ENCODE results near the gene CFAP299.
A peak's percentile ranks its signal among the peaks of the same experiment; 100 is the strongest.
"Not testable (repeated sequence)": the region's sequence is repeated elsewhere in the genome, so short reads cannot be mapped to it uniquely, and the experiment has no call there.

The CFAP299 gene

GRCh38 chr4:80335554-80336358 is at the start of gene CFAP299:
CFAP299 (plus strand) TSS chr4:80335730.
- DNase-seq: peak; percentile 76

- no peak for DNase-seq
These were observed 49.1 kb upstream of the CFAP299 start for GRCh38 chr4:80286451-80286850.

GRCh38 chr4:80290665-80291064 is 44.9 kb upstream of the CFAP299 start:
- not testable (repeated sequence) for DNase-seq

GRCh38 chr4:80294206-80294605 is 41.3 kb upstream of the CFAP299 start:
- no peak for DNase-seq

GRCh38 chr4:80295336-80295735 is 40.2 kb upstream of the CFAP299 start:
- DNase-seq: no peak

- DNase-seq: no peak
These were observed 39.7 kb upstream of the CFAP299 start for GRCh38 chr4:80295826-80296225.

- DNase-seq: no peak
These were observed 33.6 kb upstream of the CFAP299 start for GRCh38 chr4:80301884-80302283.

GRCh38 chr4:80302616-80303223 is 32.8 kb upstream of the CFAP299 start:
- DNase-seq: no peak

GRCh38 chr4:80305466-80305865 is 30.1 kb upstream of the CFAP299 start:
- DNase-seq: no peak

GRCh38 chr4:80306260-80306659 is 29.3 kb upstream of the CFAP299 start:
- DNase-seq: no peak

- no peak for DNase-seq
These were observed 28.3 kb upstream of the CFAP299 start for GRCh38 chr4:80307183-80307735.

- DNase-seq: no peak
These were observed 27.6 kb upstream of the CFAP299 start for GRCh38 chr4:80307774-80308465.

- DNase-seq: no peak
These were observed 27.1 kb upstream of the CFAP299 start for GRCh38 chr4:80308466-80308822.

- no peak for DNase-seq
These were observed 26.1 kb upstream of the CFAP299 start for GRCh38 chr4:80309294-80310004.

- DNase-seq: no peak
These were observed 24.4 kb upstream of the CFAP299 start for GRCh38 chr4:80311130-80311529.

GRCh38 chr4:80312124-80312523 is 23.4 kb upstream of the CFAP299 start:
- no peak for DNase-seq

- DNase-seq: no peak
These were observed 21.9 kb upstream of the CFAP299 start for GRCh38 chr4:80313627-80314026.

GRCh38 chr4:80315848-80316247 is 19.7 kb upstream of the CFAP299 start:
- not testable (repeated sequence) for DNase-seq

- DNase-seq: no peak
These were observed 14.2 kb upstream of the CFAP299 start for GRCh38 chr4:80321341-80321740.

- DNase-seq: no peak
These were observed 13.8 kb upstream of the CFAP299 start for GRCh38 chr4:80321776-80322175.

- DNase-seq: no peak
These were observed 12.8 kb upstream of the CFAP299 start for GRCh38 chr4:80322716-80323115.

GRCh38 chr4:80324171-80324570 is 11.4 kb upstream of the CFAP299 start:
- no peak for DNase-seq

GRCh38 chr4:80331693-80332092 is 3.8 kb upstream of the CFAP299 start:
- no peak for DNase-seq

Data from activated CD8-positive, alpha-beta memory T cell treated with anti-CD3 and anti-CD28 coated beads, Interleukin-2, amount 50 U/mL, for 48 hours (primary cell).